CD4-positive, alpha-beta T cell treated with Interferon alpha-2 for 1 hour (primary cell): ENCODE data around the gene ENKUR.
"Not testable (repeated sequence)": the region's sequence is repeated elsewhere in the genome, so short reads cannot be mapped to it uniquely, and the experiment has no call there.

Experiments used
- DNase-seq, 2 donors: peaks; one replicate each; pipeline ENCODE4 v3.0.0-alpha.2; 2020 to 2022

ENKUR gene

DNA sequence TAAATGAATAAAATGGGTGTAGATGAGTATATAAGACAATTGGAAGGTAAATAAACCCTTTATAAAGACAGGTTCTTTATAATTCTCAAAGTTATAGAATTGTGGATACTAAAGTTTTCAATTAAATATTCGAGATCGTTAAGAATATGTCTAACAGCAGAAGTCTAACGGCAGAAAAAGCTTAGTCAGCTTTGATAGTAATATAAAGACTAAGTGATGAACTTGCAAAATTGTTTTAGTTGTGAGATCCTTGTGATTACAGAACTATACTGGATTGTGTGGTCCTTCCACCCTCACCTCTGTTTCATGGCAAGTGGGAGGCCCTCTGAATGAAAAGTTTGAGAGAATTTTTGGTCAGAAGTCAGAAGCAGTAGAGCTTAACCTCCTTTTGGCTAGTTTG lies 2.7 kb upstream of the ENKUR start:
- no peak for DNase-seq

DNA sequence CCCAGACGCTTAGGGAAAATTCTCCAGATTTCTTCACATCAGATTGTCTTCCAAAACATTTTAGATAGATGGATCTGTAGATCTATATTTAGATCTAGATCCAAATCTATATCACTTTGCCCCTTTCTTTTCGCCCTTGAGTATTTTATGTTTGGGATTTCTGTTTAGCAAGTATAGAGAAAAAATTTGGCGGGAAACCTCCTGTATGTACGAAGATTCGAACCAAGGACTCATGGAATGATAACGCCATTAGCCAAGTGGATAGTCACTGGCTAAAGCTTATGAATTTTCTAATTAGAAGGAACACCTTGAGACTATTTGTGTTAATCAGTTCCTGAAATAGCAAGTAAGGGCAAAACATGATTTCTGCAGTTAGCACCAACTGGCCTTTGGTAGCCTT lies 1.7 kb upstream of the ENKUR start:
- DNase-seq, result no peak

DNA sequence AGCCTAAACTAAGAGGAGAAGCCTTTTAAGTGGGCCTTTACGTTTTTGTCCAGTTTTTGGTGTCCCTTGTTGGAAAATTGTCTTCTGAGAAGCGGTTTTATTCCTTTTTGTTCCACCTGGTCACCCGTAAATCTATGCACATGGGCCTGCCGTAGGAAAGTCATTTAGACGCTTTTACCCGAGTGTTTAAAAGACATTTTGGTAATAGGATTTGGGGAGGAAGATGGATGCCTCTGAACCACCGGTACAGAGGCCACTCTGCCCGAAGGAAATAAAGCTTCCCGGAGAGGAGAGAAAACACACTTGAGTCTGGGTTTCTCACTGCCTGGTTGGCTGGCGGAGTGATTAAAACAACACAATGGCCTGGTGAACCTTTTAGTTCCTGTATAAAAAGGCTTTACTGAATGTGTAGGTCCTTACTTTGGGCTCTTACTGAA lies 1.2 kb upstream of the ENKUR start:
- DNase-seq, result no peak

DNA sequence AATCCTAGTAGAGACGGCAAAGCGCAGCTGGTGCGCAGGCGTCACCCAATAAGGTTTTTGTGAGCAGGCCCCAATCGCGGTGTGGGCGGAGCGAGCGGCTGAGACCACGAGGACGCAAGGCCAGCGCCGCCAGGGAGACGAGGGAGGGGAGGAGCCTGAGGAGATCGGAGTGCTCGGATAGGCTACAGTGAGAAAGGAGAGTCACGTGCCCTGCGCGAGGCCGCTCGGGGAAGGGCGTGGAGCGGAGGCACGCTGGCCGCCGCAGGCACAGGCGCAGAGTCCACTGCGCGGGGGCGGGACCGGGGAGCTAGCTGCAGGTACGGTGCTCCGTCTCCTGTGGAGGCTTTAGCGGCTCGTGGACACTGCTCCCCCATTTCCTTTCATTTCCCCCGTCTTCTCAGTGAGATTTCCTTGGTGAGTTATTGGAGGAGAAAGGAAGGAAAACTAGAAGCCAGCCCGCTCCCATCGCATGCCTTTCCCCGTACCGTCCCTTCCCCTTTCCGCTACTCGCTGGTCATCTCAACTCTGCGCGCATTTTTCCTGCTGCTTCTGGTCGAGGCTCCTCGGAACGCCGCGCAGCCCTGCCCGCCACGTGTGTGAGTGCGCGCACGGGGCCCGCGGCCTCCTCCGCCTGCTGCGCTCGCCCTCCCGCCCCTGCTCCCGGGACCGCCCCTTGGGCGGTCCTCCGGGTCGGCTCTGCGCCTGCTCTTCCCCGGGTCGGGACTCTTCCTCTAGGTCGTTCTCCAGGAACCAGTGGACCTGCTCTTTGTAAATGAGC lies 607 bp upstream of the ENKUR start, which contains the start of gene THNSL1:
THNSL1 (plus strand) TSS at position 237 of the 778 bp plus-strand sequence. CDS start 6,612 bp downstream, outside the sequence.
- DNase-seq, result peak; percentile 97 to 98

DNA sequence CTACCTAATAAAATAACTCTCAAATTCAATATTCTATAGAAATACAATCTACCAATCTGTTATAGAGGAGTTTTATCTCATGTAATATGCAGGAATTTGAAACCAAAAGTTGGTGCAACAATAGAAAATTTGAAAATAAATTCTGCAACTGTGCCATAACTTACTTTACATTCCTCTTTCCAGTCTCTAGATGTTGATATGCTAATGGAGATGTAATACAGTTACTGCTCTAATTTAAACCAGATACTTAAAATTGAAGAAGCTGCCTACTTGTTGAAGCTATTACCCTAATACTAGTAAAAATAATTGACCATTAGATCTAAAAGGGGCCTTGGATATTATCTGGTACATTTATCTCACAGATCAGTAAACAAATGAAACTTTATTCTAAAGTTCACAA lies 1.4 kb downstream of the ENKUR start:
- DNase-seq, result no peak

DNA sequence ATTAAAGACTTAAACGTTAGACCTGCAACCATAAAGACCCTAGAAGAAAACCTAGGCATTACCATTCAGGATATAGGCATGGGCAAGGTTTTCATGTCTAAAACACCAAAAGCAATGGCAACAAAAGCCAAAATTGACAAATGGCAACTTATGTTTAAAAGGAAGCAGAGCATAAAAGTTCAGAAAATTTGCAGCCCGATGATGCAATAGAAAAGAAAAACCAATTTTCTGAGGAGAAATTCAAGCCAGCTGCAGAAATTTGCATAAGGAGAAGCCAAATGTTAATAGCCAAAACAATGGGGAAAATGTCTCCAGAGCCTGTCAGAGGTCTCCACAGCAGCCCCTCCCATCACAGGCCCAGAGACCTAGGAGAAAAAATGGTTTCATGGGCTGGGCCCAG lies 4.4 kb downstream of the ENKUR start:
- DNase-seq, result not testable (repeated sequence)

DNA sequence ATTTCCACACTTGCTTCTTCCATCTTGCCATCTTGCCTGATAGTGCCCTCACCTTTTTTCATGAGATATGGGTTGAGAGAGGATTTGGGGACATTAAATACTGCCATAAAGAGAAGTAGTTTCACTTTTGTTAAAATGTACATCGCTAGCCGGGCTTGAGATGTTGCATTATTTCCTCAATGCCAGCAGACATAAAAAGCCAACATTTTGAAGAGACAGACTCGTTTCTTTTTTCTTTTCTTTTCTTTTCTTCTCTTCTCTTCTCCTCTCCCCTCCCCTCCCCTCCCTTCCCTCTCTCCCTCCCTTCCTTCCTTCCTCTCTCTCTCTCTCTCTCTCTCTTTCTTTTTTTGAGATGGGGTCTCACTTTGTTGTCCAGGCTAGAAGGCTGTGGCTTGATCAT lies 17.9 kb downstream of the ENKUR start:
- no peak for DNase-seq

DNA sequence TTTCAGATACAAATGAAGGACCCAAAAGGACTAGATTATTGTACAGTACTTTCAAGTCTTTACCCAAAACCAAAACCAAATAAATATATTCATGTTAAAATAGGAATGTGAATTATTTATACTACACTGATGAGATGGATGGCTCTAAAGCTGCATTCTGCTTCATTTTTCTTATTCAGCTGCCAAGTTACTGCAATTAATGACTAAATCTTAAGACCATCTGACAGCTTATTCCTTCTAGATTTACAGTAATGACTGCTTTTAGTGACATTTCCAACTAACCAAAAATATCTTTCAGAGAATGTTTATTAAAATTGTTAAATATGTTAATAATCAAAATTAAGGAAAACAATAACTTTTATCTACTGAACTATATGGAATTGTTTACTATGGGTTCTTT lies 20.9 kb downstream of the ENKUR start:
- DNase-seq, result no peak

DNA sequence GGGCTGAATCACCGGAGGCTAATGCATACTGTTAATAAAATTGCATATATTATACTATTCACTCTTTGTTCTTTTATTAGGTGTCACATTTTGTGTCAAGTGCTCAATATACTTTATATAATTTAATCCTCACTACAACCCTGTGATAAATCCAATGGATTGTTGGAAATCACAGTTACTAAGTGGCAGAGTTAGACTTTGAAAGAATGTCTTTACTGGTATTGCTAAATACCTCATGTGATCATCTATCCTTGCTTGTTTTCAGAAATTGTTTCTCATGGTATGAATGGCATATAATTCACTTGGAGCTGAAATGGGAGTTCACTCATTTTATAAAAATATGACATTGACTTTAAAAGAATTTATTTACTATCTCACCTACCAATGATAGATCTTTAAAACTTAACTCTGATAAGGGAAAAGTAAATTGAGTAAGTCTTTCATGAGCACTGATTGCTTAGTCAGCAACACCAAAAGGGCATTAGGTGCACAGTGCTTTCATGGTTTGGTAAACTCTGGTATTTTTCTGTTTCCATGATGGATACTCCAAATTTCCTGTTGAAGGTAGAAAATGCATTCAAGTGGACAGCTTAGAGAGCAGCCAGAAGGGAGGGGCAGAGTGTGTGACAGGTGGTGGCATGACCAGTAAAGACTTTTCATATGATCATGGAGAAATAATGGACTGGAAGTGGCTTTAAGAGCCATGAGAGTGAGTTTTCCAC lies 22.6 kb downstream of the ENKUR start:
- no peak for DNase-seq

DNA sequence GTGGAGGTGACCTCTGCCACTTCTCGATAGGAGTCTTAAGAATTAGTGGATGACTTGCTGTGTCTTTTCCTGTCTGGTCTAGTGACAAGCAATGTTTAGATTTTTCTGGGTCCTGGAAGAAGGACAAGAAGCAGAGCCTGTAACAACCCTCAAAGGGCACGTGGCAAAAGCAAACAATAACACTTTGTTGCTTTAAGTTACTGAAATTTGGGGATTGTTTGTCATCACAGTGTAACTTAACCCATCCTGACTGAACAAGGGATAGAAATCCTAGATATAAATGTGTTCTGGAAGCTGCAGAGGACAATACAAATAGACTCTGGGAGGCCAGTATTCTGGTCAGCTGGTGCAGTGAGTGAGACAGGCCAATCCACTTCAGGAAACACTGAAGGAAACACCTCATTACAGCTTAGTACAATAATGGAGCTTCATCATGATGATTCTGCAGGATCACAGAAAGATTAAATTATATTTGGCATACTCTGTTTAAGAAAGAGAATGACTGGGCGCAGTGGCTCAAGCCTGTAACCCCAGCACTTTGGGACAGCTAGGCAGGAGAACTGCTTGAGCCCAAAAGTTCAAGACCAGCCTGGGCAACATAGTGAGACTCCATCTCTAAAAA lies 23.3 kb downstream of the ENKUR start:
- no peak for DNase-seq

DNA sequence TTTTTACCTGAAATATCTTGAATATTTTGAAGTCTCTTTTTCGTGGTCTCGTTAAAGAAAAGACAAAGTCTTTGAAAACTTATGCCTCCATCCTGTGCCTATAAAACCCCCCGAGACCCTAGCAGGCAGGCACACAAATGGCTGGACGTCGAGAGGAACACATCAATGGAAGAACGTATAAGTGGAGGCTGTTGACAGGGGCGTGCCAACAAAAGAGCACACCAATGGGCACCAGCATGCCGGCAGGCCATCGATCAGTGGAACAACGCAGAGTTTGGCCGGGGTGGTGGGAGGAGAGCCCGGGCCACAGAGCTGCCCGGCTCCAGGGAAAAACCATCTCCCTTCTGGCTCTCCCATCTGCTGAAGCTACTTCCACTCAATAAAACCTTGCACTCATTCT lies 24.7 kb downstream of the ENKUR start:
- DNase-seq, result no peak

DNA sequence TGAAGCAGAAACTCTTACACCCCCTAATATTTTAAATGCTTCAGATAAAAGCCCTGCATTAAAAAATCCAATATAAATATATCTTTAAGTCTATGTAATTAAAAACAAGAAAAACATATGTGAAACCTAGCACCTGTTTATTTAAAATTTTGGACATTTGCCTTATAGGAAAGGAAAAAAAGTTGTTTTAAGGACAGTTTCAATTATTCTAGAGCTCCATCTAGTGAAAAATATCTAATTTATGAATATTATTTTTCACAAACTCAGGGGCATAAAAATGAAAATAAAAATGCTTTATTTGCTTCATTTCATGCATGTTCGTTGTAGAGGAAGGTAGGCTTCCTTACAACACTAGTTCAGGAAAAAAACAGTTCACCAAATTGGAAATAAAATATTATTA lies 26.1 kb downstream of the ENKUR start:
- DNase-seq, result no peak

DNA sequence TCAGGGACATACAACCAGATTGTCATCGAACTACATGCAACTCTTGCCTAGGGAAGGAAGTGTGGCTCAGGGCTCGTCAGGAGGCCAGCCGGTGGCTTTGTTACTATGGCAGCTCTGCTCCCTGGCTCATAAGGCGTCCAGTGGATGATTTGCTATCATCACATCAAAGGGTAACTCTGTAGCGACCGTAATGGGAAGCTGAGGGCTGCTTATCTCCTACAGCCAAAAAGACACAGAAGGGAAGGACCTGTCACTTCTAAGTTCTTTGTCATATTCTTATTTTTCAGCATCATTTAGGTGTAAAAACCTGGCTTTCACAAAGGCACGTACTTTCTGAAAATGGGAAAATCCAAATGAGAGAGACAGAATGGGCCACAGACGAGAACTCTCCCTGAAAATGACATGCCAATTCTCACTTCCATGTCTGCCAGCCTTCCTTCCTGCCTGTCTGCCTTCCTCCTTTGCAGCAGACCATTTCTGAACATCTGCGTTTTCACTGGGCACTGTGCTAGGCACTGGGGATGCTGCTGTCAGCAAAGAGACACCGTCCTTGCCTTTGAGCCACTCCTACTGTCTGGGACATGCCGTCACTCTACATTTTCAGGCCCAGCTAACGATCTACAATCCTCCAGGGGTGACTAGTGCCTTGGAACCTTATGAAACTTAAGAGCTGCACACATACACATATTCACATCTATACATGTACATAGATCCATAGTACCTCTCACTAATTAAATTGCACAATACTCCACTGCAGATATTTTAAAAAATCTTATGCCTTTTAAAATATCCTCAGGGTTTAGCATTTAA lies 26.9 kb downstream of the ENKUR start:
- no peak for DNase-seq

DNA sequence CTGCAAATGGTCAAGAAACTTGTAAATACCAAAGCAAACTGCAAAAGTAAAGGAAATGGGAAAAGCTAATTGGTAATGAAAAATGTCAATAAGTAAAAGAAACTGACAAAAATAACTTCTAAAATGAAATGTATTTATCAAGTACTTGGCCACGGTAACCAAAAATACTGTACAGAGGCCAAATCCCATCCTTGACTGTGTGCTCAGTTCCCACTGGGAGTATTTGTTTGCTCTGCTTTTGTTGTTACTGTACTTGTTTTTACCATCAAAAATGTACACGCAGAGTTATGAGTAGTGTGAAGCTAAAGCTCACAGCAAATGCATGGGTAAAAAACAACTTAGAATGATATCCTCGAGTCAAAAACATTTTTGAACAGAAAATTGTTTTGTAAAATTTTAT lies 31.1 kb downstream of the ENKUR start:
- no peak for DNase-seq

DNA sequence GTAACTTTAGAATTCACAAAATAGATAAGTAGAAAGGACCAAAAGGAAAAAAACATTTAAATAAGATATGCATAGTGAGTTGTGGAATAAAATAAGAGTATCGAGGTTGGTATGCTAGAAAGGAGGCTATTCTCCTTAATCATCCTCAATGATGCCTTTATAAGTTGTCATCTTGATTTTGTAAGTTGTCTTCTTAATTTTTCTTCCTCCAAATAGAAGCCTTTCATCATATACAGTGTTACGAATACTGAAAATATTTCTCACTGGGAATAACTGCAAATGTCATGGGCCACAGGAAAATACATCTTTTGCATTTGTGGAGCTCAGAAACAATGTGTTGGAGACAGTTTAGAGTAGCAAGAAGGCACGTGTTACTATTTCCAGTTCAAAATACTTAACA lies 32.0 kb downstream of the ENKUR start:
- DNase-seq, result no peak

DNA sequence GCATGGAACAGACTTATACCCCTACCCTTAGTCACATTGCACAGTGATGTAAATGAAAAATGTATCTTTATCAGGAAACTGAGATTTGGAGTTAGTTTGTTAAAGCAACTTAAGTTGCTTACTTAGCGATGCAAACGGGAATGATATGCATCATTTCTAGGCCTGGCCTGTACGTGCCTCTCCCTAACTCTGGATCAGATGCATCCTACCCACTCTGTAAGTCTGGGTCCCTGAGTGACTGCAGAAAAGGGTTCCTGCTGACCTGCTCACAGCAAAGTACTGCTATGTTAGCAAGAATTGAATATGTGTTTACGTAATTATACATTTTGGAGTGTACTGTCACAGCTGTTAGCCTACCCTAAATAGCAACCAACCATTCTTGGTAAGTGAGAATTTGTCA lies 32.8 kb downstream of the ENKUR start:
- DNase-seq, result no peak

DNA sequence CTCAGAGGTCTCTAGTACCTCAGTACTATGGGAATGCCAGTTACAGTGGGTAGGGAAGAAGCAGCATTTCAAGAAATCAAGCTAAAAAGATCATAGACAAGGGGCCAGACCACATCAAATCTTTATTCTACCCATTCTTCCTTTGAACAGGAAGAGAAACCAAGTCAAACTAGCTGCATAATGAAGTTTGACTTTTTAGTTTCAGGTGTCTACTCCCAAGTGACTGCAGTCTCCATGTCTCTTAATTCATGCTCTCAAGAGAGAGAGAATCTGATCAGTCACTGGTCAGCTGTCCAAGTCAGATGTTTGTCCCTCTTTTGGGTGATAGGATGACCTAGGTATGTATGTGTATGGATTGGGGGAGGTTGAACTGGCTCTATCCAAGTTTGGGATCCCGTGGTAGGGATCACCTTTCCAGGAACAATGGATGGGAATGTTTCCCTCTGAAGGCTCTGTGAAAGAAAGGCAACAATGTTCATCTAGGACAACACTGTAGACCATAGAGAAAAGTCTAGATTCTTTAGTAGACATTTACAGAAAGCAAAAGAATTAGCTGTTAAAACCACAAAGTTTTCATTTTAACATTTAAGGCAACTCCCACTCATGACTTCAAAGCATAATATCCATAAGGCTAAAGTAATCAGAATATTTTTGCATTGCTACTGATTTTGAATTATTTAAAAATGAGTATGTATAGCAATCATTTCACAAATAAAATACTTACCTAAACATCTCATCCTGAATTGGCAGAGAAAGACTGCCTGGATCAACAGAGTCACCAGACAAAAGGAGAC lies 33.4 kb downstream of the ENKUR start:
- DNase-seq, result no peak

DNA sequence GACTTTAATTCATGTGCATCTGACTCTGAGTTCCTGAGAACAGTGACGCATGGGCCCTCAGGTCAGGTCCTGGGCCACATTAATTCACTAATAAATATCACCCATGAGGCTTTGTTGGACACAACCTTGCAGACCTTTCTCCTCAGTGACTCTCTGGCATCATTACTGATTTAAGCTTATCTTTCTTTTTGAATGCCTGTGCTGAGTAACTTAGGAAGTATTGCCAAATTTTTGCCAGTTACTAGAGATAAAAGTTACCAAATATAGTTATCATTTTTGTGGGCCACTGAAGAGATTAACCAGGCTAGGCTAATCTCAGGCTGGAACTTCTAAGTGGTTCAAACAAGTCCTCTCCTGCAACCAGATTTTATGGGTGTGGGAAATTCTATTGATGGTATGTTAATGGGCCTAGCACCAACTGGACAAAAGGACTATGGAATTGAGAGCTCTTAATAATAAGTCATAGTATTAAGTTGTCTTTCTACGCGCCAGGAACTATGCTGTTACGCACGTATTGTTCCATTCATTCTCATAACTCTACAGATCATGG lies 34.7 kb downstream of the ENKUR start:
- DNase-seq, result no peak

DNA sequence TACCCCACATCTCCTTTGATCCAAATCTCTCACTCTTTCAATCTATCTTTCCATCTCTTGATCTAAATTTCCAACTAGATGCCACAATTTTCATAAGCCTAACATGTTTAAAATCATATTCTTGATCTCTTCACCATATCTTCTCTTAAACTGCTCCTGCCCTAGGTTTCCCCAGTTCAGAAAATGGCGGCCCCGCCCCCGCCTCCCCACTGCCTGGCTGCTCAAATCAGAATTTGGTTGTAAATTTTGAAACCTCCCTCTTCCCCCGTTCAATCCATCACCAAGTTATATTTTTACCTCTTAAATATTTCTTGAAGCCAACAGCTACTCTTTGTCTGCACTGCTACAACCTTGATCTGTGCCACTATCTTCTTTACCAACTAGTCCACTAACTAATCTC lies 36.3 kb downstream of the ENKUR start:
- no peak for DNase-seq

DNA sequence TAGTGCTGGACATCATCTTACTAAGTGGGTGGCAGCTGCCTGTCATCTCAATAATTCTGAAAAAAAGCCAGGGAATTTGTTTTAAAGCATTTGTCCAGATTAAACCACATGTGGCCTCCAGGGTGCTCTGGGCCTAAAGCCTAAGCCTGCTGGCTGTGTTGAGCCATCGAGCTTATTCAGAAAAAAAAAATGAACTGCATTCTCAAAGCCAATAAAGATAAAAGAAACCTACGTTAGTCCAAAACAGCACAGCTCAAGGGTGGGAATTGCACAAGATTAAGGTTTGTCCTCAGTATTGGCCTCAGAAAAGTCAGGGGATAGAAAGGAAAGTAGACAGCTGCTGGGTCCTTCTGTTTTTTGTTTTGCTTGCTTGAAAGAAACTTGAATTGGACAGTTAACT lies 41.0 kb downstream of the ENKUR start:
- DNase-seq, result no peak

DNA sequence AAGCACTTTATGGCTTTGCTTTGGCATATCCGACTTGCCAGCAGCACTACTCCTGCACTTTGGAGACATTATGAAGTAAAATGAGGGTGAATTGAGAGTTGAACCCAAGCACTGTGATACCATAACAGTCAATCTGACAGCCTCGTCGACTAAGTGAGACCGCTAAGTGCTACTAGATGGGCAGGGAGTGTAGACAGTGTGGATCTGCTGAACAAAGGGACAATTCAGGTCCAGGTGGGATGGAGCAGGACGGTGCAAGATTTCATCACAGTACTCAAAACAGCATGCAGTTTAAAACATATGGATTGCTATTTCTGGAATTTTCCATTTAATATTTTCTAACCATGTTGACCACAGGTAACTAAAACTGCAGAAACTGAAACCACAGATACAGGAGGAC lies 42.8 kb downstream of the ENKUR start:
- no peak for DNase-seq

DNA sequence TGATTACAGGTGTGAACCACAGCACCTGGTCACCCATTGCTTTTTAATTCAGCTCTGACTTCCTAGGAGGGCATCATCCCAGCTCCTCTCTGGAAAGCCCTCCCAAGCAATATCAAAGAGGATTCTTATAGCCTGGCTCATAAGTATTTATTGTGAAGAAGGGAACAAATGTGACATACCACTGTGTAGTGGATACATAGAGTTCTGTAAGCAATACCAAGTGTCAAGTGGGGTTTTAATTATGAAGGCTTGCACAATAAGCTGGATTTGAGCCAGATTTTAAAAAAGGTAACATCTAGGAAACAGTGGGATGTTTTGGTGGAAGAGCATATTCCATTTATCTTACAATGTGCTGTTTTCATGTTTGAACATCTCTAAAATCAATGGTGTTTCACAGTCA lies 44.6 kb downstream of the ENKUR start:
- DNase-seq, result no peak
